NT2/D1 (cell line): ENCODE results near the gene RBAK.
"Not testable (repeated sequence)": the region's sequence is repeated elsewhere in the genome, so short reads cannot be mapped to it uniquely, and the experiment has no call there.

Experiments used
- SUZ12 ChIP-seq: IDR thresholded peaks from 2 replicates; pipeline ENCODE4 v1.6.1; 2011; ENCODE audit not compliant: insufficient read length, insufficient read depth; ENCODE audit errors: extremely low read depth
- YY1 ChIP-seq: IDR thresholded peaks from 2 replicates; pipeline ENCODE4 v1.6.1; 2011; ENCODE audit not compliant: insufficient read length, insufficient read depth

DNA sequence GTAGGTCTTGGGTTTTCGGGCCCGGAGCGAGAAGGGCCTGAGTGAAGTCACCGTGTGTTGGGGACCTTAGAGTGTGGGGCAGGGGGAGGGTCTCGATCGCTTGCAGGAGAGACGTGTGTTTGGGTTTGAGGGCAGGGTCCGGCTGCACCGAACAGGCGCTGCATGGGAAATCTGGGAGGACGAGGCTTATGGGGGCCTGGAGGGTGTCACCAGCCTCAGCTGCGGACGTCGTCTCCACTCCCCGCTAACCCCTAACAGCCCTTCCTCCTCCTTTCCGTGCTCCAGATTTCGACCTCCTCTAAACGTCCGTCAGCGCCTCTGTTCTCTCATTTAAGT, 705 bp downstream of the RBAK start:
- TF ChIP-seq YY1, SUZ12: not testable (repeated sequence)
